SK-N-SH (cell line): ENCODE results near the gene IL36G. TPM values are rescaled to one million over a fixed set of nuclear protein-coding genes. Genes with fewer than 3 reads are reported as not detected.

Source experiments
- CTCF ChIA-PET: fragments of 300-600, 350-600 bp; formaldehyde crosslinking; extraction: SDS; loops from one replicate; lab custom pipeline; 2021; lab: Yijun Ruan, JAX
- POLR2A ChIA-PET: fragments of 350-600 bp; sonication (Branson Sonifier 250); formaldehyde crosslinking; extraction: SDS; loops from one replicate; lab custom pipeline; 2020; ENCODE audit warnings: antibody characterized with exemption, inconsistent platforms; lab: Yijun Ruan, JAX
- DNase-seq: peaks from one replicate; pipeline ENCODE4 v3.0.0; 2012
- H2AFZ ChIP-seq: fragments of 200-600 bp; sonication (generic); 2 replicates; pipeline ENCODE4 v1.8.1; 2016; ENCODE audit warnings: antibody characterized with exemption, mild to moderate bottlenecking, low read depth
- H3F3A ChIP-seq: fragments of 200-600 bp; sonication (generic); replicated peaks from 2 replicates; pipeline ENCODE3; 2016; ENCODE audit warnings: antibody characterized with exemption, mild to moderate bottlenecking; ENCODE audit not compliant: insufficient read depth
- H3K27ac ChIP-seq, 2 experiments: fragments of 200-500 bp in 1 of 2; fragments of 200-600 bp in 1 of 2; sonication (Bioruptor generic) in 1 of 2; sonication (generic), shearing (Covaris generic) in 1 of 2; 2 replicates each; pipeline versions ENCODE4 v1.5.1 to v1.6.1; 2014 to 2016; ENCODE audit warnings: low read depth in 2 of 2, inconsistent platforms in 1 of 2, low read length in 1 of 2, mild to moderate bottlenecking in 1 of 2, mixed read lengths in 1 of 2
- H3K27me3 ChIP-seq: fragments of 200-600 bp; sonication (generic), shearing (Covaris generic); 2 replicates; pipeline ENCODE4 v1.6.1; 2016; ENCODE audit warnings: mixed run types; ENCODE audit not compliant: insufficient read depth
- H3K36me3 ChIP-seq, 2 experiments: fragments of 200-500 bp in 1 of 2; fragments of 200-600 bp in 1 of 2; sonication (Bioruptor generic) in 1 of 2; sonication (generic) in 1 of 2; replicated peaks in 1 of 2; 2 replicates each; pipeline versions ENCODE3 to v1.5.1; 2014 to 2016; ENCODE audit warnings: low read length in 1 of 2, mild to moderate bottlenecking in 1 of 2; ENCODE audit not compliant: insufficient read depth in 2 of 2, control insufficient read depth in 1 of 2
- H3K4me1 ChIP-seq, 2 experiments: fragments of 200-500 bp in 1 of 2; fragments of 200-600 bp in 1 of 2; sonication (Bioruptor generic) in 1 of 2; sonication (generic), shearing (Covaris generic) in 1 of 2; 2 replicates each; pipeline versions ENCODE4 v1.5.1 to v1.6.1; 2014 to 2016; ENCODE audit warnings: low read depth in 1 of 2, low read length in 1 of 2, mixed run types in 1 of 2; ENCODE audit not compliant: insufficient read depth in 2 of 2, control insufficient read depth in 1 of 2
- H3K4me2 ChIP-seq: fragments of 200-600 bp; sonication (generic), shearing (Covaris generic); 2 replicates; pipeline ENCODE4 v1.6.1; 2017; ENCODE audit warnings: mixed run types
- H3K4me3 ChIP-seq, 2 experiments: fragments of 200-500 bp in 1 of 2; fragments of 200-600 bp in 1 of 2; sonication (Bioruptor generic) in 1 of 2; sonication (generic), shearing (Covaris generic) in 1 of 2; 2 replicates each; pipeline versions ENCODE4 v1.5.1 to v1.8.1; 2014 to 2016; ENCODE audit warnings: low read depth in 2 of 2, inconsistent platforms in 1 of 2, low read length in 1 of 2, mild to moderate bottlenecking in 1 of 2, mixed read lengths in 1 of 2, moderate library complexity in 1 of 2
- H3K79me2 ChIP-seq: fragments of 200-600 bp; sonication (generic); 2 replicates; pipeline ENCODE4 v1.8.1; 2017; ENCODE audit warnings: mild to moderate bottlenecking; ENCODE audit not compliant: insufficient read depth
- H3K9ac ChIP-seq: fragments of 200-600 bp; sonication (generic); 2 replicates; pipeline ENCODE4 v1.6.1; 2017; ENCODE audit warnings: mixed run types
- H3K9me2 ChIP-seq: fragments of 200-600 bp; sonication (generic); 2 replicates; pipeline ENCODE4 v1.6.1; 2017; ENCODE audit warnings: mixed run types
- H3K9me3 ChIP-seq: fragments of 200-600 bp; sonication (generic); 2 replicates; pipeline ENCODE4 v1.6.1; 2017; ENCODE audit warnings: mixed run types, mild to moderate bottlenecking, moderate library complexity
- H4K20me1 ChIP-seq: fragments of 200-600 bp; sonication (generic); 2 replicates; pipeline ENCODE4 v1.6.1; 2017; ENCODE audit warnings: mild to moderate bottlenecking, mixed run types; ENCODE audit not compliant: insufficient read depth
- CHD2 ChIP-seq: fragments of 150-350 bp; IDR thresholded peaks from 2 replicates; pipeline ENCODE4 v1.6.1; 2018; ENCODE audit warnings: low read length; ENCODE audit not compliant: partially characterized antibody
- EP300 ChIP-seq, 2 experiments: IDR thresholded peaks; 2 replicates each; pipeline versions ENCODE4 v1.4.0 to v1.6.1; 2012; ENCODE audit warnings: borderline replicate concordance in 1 of 2, low read depth in 1 of 2, low read length in 1 of 2
- FOSL2 ChIP-seq: IDR thresholded peaks from 2 replicates; pipeline ENCODE4 v1.4.0; 2012; ENCODE audit warnings: low read depth, mild to moderate bottlenecking, moderate library complexity, borderline replicate concordance
- JUND ChIP-seq: IDR thresholded peaks from 2 replicates; pipeline ENCODE4 v1.4.0; 2012
- NFIC ChIP-seq: IDR thresholded peaks from 2 replicates; pipeline ENCODE4 v1.4.0; 2012; ENCODE audit warnings: borderline replicate concordance
- NRF1 ChIP-seq: IDR thresholded peaks from 2 replicates; pipeline ENCODE4 v1.6.1; 2012; ENCODE audit warnings: low read depth, mild to moderate bottlenecking, low read length
- POLR2AphosphoS5 ChIP-seq: IDR thresholded peaks from 2 replicates; pipeline ENCODE4 v1.6.1; 2012; ENCODE audit warnings: low read depth, low read length
- RAD21 ChIP-seq: IDR thresholded peaks from 2 replicates; pipeline ENCODE4 v1.6.1; 2012; ENCODE audit warnings: mild to moderate bottlenecking, low read length
- TAF1 ChIP-seq: IDR thresholded peaks from 2 replicates; pipeline ENCODE4 v1.6.1; 2012; ENCODE audit warnings: low read depth, mild to moderate bottlenecking, low read length, moderate library complexity, borderline replicate concordance
- TCF12 ChIP-seq: IDR thresholded peaks from 2 replicates; pipeline ENCODE4 v1.4.0; 2012
- TEAD4 ChIP-seq: IDR thresholded peaks from 2 replicates; pipeline ENCODE4 v1.4.0; 2012; ENCODE audit warnings: mild to moderate bottlenecking, borderline replicate concordance; ENCODE audit not compliant: insufficient read depth
- WGBS: methylation state at CpG from one replicate; pipeline ENCODE4 v1.1.6; 2017; ENCODE audit warnings: low lambda C conversion rate; 5-methylcytosine and 5-hydroxymethylcytosine counted together
- polyA plus RNA-seq, 3 experiments: library from polyadenylated mRNA; depleted of rRNA; stranded (reverse); fragments of >200 nt; gene quantifications; 2 replicates each; pipeline ENCODE4 v1.2.3, GENCODE V29; 2012
- TF ChIP-seq, protein P1 (sequence below): IDR thresholded peaks from 2 replicates; pipeline ENCODE4 v1.4.0; 2012; ENCODE audit warnings: low read depth, borderline replicate concordance
- TF ChIP-seq, protein P2 (sequence below): IDR thresholded peaks from 2 replicates; pipeline ENCODE4 v1.4.0; 2012; ENCODE audit warnings: low read depth
- TF ChIP-seq, protein P3 (sequence below): fragments of 200-600 bp; sonication (generic); IDR thresholded peaks from 2 replicates; pipeline ENCODE4 v1.6.1; 2017; ENCODE audit warnings: antibody characterized with exemption, mild to moderate bottlenecking, moderate library complexity
- TF ChIP-seq, protein P4 (sequence below): fragments of 150-350 bp; IDR thresholded peaks from 2 replicates; pipeline ENCODE4 v1.6.1; 2017; ENCODE audit warnings: antibody characterized with exemption, low read length, low read depth, borderline replicate concordance

Gene IL36G
- polyA plus RNA-seq, 1 of the 3 experiments (the other 2 are of a cell fraction): not detected

- H3K36me3 ChIP-seq: no peaks in the 10 kb centered on the region
- H3K9ac ChIP-seq: no peak overlapping the region
- no peaks in the 10 kb centered on the region for H3K4me1 ChIP-seq
- H3K4me3 ChIP-seq: no peak overlapping the region
- no peak overlapping the region for H3K4me2 ChIP-seq
- H3K27ac ChIP-seq: no peak overlapping the region
- no peak for DNase-seq
- 37% methylated on average over 5 of the region's 5 CpGs for WGBS
- ChIA-PET CTCF (no interaction called here), POLR2A (no interaction called here)
- H2AFZ ChIP-seq: no peak overlapping the region
- TF ChIP-seq RAD21: no peak
- no peak for TF ChIP-seq NFIC
- no peak for TF ChIP-seq NRF1
- TF ChIP-seq, protein P1, sequence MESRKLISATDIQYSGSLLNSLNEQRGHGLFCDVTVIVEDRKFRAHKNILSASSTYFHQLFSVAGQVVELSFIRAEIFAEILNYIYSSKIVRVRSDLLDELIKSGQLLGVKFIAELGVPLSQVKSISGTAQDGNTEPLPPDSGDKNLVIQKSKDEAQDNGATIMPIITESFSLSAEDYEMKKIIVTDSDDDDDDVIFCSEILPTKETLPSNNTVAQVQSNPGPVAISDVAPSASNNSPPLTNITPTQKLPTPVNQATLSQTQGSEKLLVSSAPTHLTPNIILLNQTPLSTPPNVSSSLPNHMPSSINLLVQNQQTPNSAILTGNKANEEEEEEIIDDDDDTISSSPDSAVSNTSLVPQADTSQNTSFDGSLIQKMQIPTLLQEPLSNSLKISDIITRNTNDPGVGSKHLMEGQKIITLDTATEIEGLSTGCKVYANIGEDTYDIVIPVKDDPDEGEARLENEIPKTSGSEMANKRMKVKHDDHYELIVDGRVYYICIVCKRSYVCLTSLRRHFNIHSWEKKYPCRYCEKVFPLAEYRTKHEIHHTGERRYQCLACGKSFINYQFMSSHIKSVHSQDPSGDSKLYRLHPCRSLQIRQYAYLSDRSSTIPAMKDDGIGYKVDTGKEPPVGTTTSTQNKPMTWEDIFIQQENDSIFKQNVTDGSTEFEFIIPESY: no peak
- TF ChIP-seq, protein P2, sequence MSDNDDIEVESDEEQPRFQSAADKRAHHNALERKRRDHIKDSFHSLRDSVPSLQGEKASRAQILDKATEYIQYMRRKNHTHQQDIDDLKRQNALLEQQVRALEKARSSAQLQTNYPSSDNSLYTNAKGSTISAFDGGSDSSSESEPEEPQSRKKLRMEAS: no peak
- TF ChIP-seq JUND: no peak
- TF ChIP-seq FOSL2: no peak
- TF ChIP-seq EP300 (IDR thresholded peaks at IDR 0.05; ENCODE audit: borderline replicate concordance in 1 of 2, low read depth in 1 of 2, low read length in 1 of 2): no peak
- no peak for TF ChIP-seq CHD2
- TF ChIP-seq TCF12: no peak
- TF ChIP-seq POLR2AphosphoS5: no peak
- TF ChIP-seq, protein P3, sequence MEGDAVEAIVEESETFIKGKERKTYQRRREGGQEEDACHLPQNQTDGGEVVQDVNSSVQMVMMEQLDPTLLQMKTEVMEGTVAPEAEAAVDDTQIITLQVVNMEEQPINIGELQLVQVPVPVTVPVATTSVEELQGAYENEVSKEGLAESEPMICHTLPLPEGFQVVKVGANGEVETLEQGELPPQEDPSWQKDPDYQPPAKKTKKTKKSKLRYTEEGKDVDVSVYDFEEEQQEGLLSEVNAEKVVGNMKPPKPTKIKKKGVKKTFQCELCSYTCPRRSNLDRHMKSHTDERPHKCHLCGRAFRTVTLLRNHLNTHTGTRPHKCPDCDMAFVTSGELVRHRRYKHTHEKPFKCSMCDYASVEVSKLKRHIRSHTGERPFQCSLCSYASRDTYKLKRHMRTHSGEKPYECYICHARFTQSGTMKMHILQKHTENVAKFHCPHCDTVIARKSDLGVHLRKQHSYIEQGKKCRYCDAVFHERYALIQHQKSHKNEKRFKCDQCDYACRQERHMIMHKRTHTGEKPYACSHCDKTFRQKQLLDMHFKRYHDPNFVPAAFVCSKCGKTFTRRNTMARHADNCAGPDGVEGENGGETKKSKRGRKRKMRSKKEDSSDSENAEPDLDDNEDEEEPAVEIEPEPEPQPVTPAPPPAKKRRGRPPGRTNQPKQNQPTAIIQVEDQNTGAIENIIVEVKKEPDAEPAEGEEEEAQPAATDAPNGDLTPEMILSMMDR: no peak
- no peak for TF ChIP-seq TAF1
- TF ChIP-seq, protein P4, sequence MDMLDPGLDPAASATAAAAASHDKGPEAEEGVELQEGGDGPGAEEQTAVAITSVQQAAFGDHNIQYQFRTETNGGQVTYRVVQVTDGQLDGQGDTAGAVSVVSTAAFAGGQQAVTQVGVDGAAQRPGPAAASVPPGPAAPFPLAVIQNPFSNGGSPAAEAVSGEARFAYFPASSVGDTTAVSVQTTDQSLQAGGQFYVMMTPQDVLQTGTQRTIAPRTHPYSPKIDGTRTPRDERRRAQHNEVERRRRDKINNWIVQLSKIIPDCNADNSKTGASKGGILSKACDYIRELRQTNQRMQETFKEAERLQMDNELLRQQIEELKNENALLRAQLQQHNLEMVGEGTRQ: no peak
- TF ChIP-seq TEAD4: no peak
- H3K9me3 ChIP-seq: no peaks in the 10 kb centered on the region
- H3K27me3 ChIP-seq: peaks cover 11% of the 10 kb centered on the region; the same call in 1 of the 2 replicates
- H3K79me2 ChIP-seq: no peaks in the 10 kb centered on the region
- H3K9me2 ChIP-seq: no peaks in the 10 kb centered on the region
- no peaks in the 10 kb centered on the region for H3F3A ChIP-seq
- no peaks in the 10 kb centered on the region for H4K20me1 ChIP-seq
These were observed 7.3 kb downstream of the IL36G start for GRCh38 chr2:112985090-112985489.
